ENCODE data around the gene AMIGO2.
A peak's percentile ranks its signal among the peaks of the same experiment; 100 is the strongest.

AMIGO2 gene, protein sequence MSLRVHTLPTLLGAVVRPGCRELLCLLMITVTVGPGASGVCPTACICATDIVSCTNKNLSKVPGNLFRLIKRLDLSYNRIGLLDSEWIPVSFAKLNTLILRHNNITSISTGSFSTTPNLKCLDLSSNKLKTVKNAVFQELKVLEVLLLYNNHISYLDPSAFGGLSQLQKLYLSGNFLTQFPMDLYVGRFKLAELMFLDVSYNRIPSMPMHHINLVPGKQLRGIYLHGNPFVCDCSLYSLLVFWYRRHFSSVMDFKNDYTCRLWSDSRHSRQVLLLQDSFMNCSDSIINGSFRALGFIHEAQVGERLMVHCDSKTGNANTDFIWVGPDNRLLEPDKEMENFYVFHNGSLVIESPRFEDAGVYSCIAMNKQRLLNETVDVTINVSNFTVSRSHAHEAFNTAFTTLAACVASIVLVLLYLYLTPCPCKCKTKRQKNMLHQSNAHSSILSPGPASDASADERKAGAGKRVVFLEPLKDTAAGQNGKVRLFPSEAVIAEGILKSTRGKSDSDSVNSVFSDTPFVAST

GRCh38 chr12:47079468-47079980, at the start of gene AMIGO2, which contains the start of gene PCED1B:
Gene AMIGO2, minus strand, starts transcription at chr12:47079959. Its CDS starts 957 bp downstream, at chr12:47079002.
Gene PCED1B, plus strand, starts transcription at chr12:47079621. Its CDS starts 155,443 bp downstream, at chr12:47235064.
- H3K36me3 ChIP-seq: no peaks in the 10 kb centered on the region
- H3K4me1 ChIP-seq (ENCODE audit: control insufficient read depth in 1 of 2, insufficient read depth in 1 of 2, low read depth in 1 of 2, low read length in 1 of 2): peaks cover 30 to 34% of the 10 kb centered on the region in 2 experiments
- no peaks in the 10 kb centered on the region for H3K9me3 ChIP-seq
- no peak for TF ChIP-seq CTCF (IDR thresholded peaks at IDR 0.05)
- H3K27ac ChIP-seq: no peak within 1 kb of the TSS
- peaks cover 87% of the 10 kb centered on the region for H3K27me3 ChIP-seq
- peak within 1 kb of the TSS; percentile 57 to 58 for H3K4me3 ChIP-seq (ENCODE audit: low read depth in 1 of 2, low read length in 1 of 2)

DNA sequence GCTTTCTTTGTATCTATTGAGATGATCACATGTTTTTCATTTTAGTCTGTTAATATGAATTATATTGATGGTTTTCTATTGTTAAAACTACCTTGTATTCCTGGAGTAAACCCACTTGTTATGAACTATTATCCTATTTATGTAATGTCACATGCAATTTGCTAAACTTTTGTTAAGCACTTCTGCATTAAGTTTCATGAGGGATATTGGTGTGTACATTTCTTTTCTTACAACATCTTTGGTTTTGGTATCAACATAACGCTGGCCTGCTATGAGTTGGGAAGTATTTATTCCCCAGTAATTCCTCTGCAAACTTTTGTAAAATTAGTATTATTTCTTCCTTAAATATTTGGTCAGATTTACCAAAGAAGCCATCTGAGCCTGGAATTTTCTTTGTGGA, 46.5 kb upstream of the AMIGO2 start:
- H3K27me3 ChIP-seq: no peaks in the 10 kb centered on the region
- H3K9me3 ChIP-seq: no peaks in the 10 kb centered on the region
- H3K36me3 ChIP-seq: no peaks in the 10 kb centered on the region
- H3K27ac ChIP-seq: no peak overlapping the region
- no peak for TF ChIP-seq CTCF (IDR thresholded peaks at IDR 0.05)
- H3K4me3 ChIP-seq (ENCODE audit: low read depth in 1 of 2, low read length in 1 of 2): no peak overlapping the region
- no peaks in the 10 kb centered on the region for H3K4me1 ChIP-seq (ENCODE audit: control insufficient read depth in 1 of 2, insufficient read depth in 1 of 2, low read depth in 1 of 2, low read length in 1 of 2)

DNA sequence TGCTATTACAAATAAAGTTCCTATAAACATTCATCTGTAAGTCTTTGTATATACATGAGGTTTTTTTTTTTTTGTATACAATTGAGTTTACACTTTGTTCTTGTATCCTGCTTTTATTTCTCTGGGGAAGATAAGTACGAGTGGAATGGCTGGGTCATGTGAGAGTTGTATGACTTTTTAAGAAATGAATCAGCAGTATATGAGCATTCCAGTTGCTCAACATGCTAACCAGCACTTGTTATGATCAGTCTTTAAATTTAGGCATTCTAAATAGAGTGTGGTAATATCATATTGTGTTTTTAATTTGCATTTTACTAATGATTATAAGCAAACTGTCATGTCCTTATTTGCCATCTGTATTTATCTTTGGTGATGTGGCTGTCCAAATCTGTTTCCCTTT, 44.7 kb upstream of the AMIGO2 start:
- no peaks in the 10 kb centered on the region for H3K36me3 ChIP-seq
- H3K4me1 ChIP-seq (ENCODE audit: control insufficient read depth in 1 of 2, insufficient read depth in 1 of 2, low read depth in 1 of 2, low read length in 1 of 2): no peaks in the 10 kb centered on the region
- H3K4me3 ChIP-seq (ENCODE audit: low read depth in 1 of 2, low read length in 1 of 2): no peak overlapping the region
- no peaks in the 10 kb centered on the region for H3K27me3 ChIP-seq
- TF ChIP-seq CTCF (IDR thresholded peaks at IDR 0.05): no peak
- H3K27ac ChIP-seq: no peak overlapping the region
- no peaks in the 10 kb centered on the region for H3K9me3 ChIP-seq

DNA sequence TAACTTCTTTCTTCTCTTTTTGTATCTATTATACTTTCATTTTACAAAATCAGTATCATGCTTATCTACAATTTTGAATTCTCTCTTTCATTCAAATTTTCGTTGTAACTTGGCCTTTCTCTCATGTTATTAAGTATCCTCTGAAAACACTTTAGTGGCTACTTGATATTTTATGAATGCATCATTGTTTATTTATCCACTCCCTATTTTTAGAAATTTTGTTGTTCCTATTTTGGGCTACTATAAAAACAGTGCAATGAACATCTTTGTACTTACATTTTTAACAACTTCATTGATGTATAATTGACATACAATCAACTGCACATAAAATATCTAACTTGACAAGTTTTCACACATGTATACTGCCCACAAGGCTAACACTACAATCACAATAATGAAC, 44.0 kb upstream of the AMIGO2 start:
- Histone ChIP-seq H3K27me3 (no peaks in the 10 kb centered on the region), H3K4me3 (ENCODE audit: low read depth in 1 of 2, low read length in 1 of 2) (no peak overlapping the region), H3K9me3 (no peaks in the 10 kb centered on the region), H3K27ac (no peak overlapping the region), H3K36me3 (no peaks in the 10 kb centered on the region), H3K4me1 (ENCODE audit: control insufficient read depth in 1 of 2, insufficient read depth in 1 of 2, low read depth in 1 of 2, low read length in 1 of 2) (no peaks in the 10 kb centered on the region)
- TF ChIP-seq CTCF (IDR thresholded peaks at IDR 0.05): no peak

- H3K36me3 ChIP-seq: no peaks in the 10 kb centered on the region
Measured at GRCh38 chr12:47122602-47123001, 42.8 kb upstream of the AMIGO2 start.

More at GRCh38 chr12:47122602-47123001, 42.8 kb upstream of the AMIGO2 start:
- no peak for TF ChIP-seq CTCF (IDR thresholded peaks at IDR 0.05)
- H3K9me3 ChIP-seq: no peaks in the 10 kb centered on the region
- H3K27ac ChIP-seq: no peak overlapping the region
- no peaks in the 10 kb centered on the region for H3K4me1 ChIP-seq (ENCODE audit: control insufficient read depth in 1 of 2, insufficient read depth in 1 of 2, low read depth in 1 of 2, low read length in 1 of 2)
- H3K27me3 ChIP-seq: no peaks in the 10 kb centered on the region
- H3K4me3 ChIP-seq (ENCODE audit: low read depth in 1 of 2, low read length in 1 of 2): no peak overlapping the region

Data from neutrophil (primary cell).